Osteoblast (primary cell): ENCODE measurements around the gene CMTR1. TPM values are rescaled to one million over a fixed set of nuclear protein-coding genes. Genes with fewer than 3 reads are reported as not detected.

Experiments used
- DNase-seq: peaks from one replicate; pipeline ENCODE4 v3.0.0; 2011; ENCODE audit warnings: low spot score, mixed read lengths; ENCODE audit not compliant: insufficient read length; ENCODE audit errors: missing footprints
- H2AFZ ChIP-seq: 2 replicates; pipeline ENCODE4 v1.6.0; 2011; ENCODE audit warnings: mild to moderate bottlenecking, low read length
- H3K27ac ChIP-seq: 2 replicates; pipeline ENCODE4 v1.5.1; 2011; ENCODE audit warnings: mild to moderate bottlenecking, low read depth, low read length, moderate library complexity
- H3K27me3 ChIP-seq: 2 replicates; pipeline ENCODE4 v1.6.0; 2012; ENCODE audit warnings: mild to moderate bottlenecking, control low read depth, inconsistent platforms, low read length, moderate library complexity; ENCODE audit not compliant: insufficient read depth
- H3K36me3 ChIP-seq: 2 replicates; pipeline ENCODE4 v1.5.1; 2011; ENCODE audit warnings: mild to moderate bottlenecking, low read length, control low read depth, moderate library complexity; ENCODE audit not compliant: insufficient read depth
- H3K4me1 ChIP-seq: 2 replicates; pipeline ENCODE4 v1.5.1; 2011; ENCODE audit warnings: mild to moderate bottlenecking, low read length, control low read depth, moderate library complexity; ENCODE audit not compliant: insufficient read depth
- H3K4me2 ChIP-seq: 2 replicates; pipeline ENCODE4 v1.6.0; 2011; ENCODE audit warnings: mild to moderate bottlenecking, low read length; ENCODE audit not compliant: insufficient read depth
- H3K4me3 ChIP-seq: fragments of 200-600 bp; sonication (generic); 3 replicates; pipeline ENCODE4 v1.5.1; 2012; ENCODE audit warnings: mild to moderate bottlenecking, low read length, inconsistent platforms; ENCODE audit not compliant: insufficient read depth
- H3K79me2 ChIP-seq: 2 replicates; pipeline ENCODE4 v1.6.0; 2012; ENCODE audit warnings: mild to moderate bottlenecking, low read length, control low read depth, inconsistent platforms; ENCODE audit not compliant: insufficient read depth
- H3K9me3 ChIP-seq: 2 replicates; pipeline ENCODE4 v1.5.1; 2011; ENCODE audit warnings: low read depth, low read length, control low read depth
- H4K20me1 ChIP-seq: 2 replicates; pipeline ENCODE4 v1.6.0; 2012; ENCODE audit warnings: mild to moderate bottlenecking, low read length, control low read depth; ENCODE audit not compliant: insufficient read depth
- CTCF ChIP-seq: IDR thresholded peaks from 2 replicates; pipeline ENCODE4 v1.5.1; 2011; ENCODE audit warnings: mild to moderate bottlenecking, low read depth, low read length, moderate library complexity; ENCODE audit errors: extremely low read depth
- total RNA-seq: library from RNA; depleted of rRNA; stranded (reverse); fragments of >200 nt; gene quantifications from 2 replicates; pipeline ENCODE4 v1.2.3, GENCODE V29; 2012

The CMTR1 gene
- total RNA-seq, 1 donor: 38.7 TPM

DNA sequence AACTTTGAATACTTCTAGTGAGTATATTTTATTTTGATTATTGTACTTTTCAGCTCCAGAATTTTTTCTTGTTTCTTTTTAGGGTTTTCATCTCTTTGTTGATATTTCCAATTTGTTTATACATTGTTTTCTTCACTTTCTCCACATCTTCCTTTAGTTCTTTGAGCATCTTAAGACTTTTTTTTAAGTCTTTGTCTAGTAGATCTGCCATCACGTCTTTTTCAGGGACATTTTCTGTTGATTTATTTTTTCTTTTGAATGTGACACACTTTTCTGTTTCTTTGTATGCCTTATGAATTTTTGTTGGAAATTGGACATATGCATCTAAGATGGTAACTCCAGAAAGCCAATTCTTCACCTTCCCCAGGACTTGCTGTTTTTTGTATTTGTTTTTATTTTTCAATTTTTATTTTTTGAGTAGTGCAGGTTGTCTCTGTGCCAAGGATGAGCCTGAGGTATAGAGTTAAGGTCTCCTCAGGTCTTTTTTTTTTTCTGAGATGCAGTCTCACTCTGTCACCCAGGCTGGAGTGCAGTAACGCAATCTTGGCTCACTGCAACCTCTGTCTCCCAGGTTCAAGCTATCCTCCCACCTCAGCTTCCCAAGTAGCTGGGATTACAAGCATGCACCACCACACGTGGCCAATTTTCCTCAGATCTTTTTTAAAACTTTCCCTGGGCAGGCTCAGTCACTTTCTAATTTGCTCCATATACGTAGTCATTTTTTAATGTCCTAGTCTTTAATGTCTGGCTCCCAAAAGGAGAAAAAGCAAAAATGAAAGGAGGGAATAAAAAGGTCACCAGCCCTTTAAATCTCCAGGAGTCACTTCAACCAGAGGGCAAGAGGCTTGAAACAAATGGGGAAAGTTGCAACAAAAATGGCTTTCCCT, 6.7 kb upstream of the CMTR1 start:
- Histone ChIP-seq H3K79me2 (no peaks in the 10 kb centered on the region), H3K4me2 (no peak overlapping the region), H3K4me1 (no peaks in the 10 kb centered on the region), H4K20me1 (no peaks in the 10 kb centered on the region), H3K27me3 (peaks cover 6% of the 10 kb centered on the region), H3K4me3 (no peak overlapping the region), H3K27ac (no peak overlapping the region), H2AFZ (no peak overlapping the region), H3K9me3 (no peaks in the 10 kb centered on the region), H3K36me3 (no peaks in the 10 kb centered on the region)
- no peak for TF ChIP-seq CTCF
- no peak for DNase-seq

- TF ChIP-seq CTCF: no peak
These were observed 6.0 kb upstream of the CMTR1 start for GRCh38 chr6:37426945-37427510.

GRCh38 chr6:37429352-37429750, 3.7 kb upstream of the CMTR1 start:
- Histone ChIP-seq H3K4me2 (no peak overlapping the region), H3K79me2 (peaks cover 17% of the 10 kb centered on the region), H3K27me3 (peaks cover 6% of the 10 kb centered on the region), H3K27ac (no peak overlapping the region), H3K36me3 (no peaks in the 10 kb centered on the region), H3K9me3 (no peaks in the 10 kb centered on the region), H2AFZ (no peak overlapping the region), H3K4me3 (no peak overlapping the region), H3K4me1 (peaks cover 9% of the 10 kb centered on the region), H4K20me1 (no peaks in the 10 kb centered on the region)
- no peak for TF ChIP-seq CTCF
- no peak for DNase-seq

More at GRCh38 chr6:37426945-37427510, 6.0 kb upstream of the CMTR1 start:
- no peak overlapping the region for H3K27ac ChIP-seq
- H2AFZ ChIP-seq: no peak overlapping the region
- no peaks in the 10 kb centered on the region for H3K4me1 ChIP-seq
- H4K20me1 ChIP-seq: no peaks in the 10 kb centered on the region
- H3K4me3 ChIP-seq: no peak overlapping the region
- H3K9me3 ChIP-seq: no peaks in the 10 kb centered on the region
- no peaks in the 10 kb centered on the region for H3K79me2 ChIP-seq
- H3K4me2 ChIP-seq: no peak overlapping the region
- no peaks in the 10 kb centered on the region for H3K36me3 ChIP-seq
- H3K27me3 ChIP-seq: peaks cover 6% of the 10 kb centered on the region
- DNase-seq: peak; percentile 5

- H3K4me2 ChIP-seq: peak overlapping the region; percentile 97
- H3K79me2 ChIP-seq: peaks cover 44% of the 10 kb centered on the region
- peak overlapping the region; percentile 87 for H3K27ac ChIP-seq
- no peak for TF ChIP-seq CTCF
- peaks cover 13% of the 10 kb centered on the region for H3K4me1 ChIP-seq
- peak overlapping the region; percentile 100 for H2AFZ ChIP-seq
- peak overlapping the region; percentile 89 for H3K4me3 ChIP-seq
- H3K9me3 ChIP-seq: no peaks in the 10 kb centered on the region
- H4K20me1 ChIP-seq: no peaks in the 10 kb centered on the region
- H3K36me3 ChIP-seq: peaks cover 11% of the 10 kb centered on the region
- no peaks in the 10 kb centered on the region for H3K27me3 ChIP-seq
- no peak for DNase-seq
These were observed 468 bp upstream of the CMTR1 start for GRCh38 chr6:37432590-37432915.
